Measurements from ENCODE around the gene TEX53.

DNA sequence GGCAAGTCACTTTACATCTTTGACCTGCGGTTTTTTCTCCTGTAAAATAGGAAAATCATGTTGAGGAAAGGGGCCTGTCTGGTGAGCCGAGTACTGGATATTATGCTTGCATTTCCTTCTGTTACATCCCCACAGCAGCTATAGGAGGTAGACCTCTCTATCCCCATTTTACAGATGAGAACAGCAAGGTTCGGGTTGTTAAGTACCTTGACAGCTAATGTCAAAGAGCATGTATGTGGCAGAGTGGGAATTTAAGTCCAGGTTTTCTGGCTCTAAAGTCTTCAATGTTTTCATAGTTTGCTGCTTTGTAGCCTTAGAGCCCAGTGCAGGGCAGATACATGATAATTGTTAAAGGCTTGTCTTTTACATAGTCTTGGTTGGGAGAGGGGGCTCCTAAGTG, 43.7 kb downstream of the TEX53 start:
- TF ChIP-seq ZNF274 (IDR thresholded peaks at IDR 0.05; ENCODE audit: borderline replicate concordance, extremely low read depth, low read length) (no peak), SIN3A (conservative IDR thresholded peaks at IDR 0.05 in 1 of 2, IDR thresholded peaks at IDR 0.05 in 1 of 2; ENCODE audit: low read depth in 1 of 2, low read length in 2 of 2) (no peak), POLR2A (IDR thresholded peaks at IDR 0.05; ENCODE audit: control extremely low read depth in 1 of 2, low read depth in 2 of 2, low read length in 2 of 2) (no peak), EP300 (IDR thresholded peaks at IDR 0.05; ENCODE audit: borderline replicate concordance in 1 of 2, low read depth in 2 of 2, low read length in 2 of 2) (no peak)
- TF ChIP-seq, protein P1, sequence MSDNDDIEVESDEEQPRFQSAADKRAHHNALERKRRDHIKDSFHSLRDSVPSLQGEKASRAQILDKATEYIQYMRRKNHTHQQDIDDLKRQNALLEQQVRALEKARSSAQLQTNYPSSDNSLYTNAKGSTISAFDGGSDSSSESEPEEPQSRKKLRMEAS (IDR thresholded peaks at IDR 0.05), result no peak
- TF ChIP-seq, protein P2, sequence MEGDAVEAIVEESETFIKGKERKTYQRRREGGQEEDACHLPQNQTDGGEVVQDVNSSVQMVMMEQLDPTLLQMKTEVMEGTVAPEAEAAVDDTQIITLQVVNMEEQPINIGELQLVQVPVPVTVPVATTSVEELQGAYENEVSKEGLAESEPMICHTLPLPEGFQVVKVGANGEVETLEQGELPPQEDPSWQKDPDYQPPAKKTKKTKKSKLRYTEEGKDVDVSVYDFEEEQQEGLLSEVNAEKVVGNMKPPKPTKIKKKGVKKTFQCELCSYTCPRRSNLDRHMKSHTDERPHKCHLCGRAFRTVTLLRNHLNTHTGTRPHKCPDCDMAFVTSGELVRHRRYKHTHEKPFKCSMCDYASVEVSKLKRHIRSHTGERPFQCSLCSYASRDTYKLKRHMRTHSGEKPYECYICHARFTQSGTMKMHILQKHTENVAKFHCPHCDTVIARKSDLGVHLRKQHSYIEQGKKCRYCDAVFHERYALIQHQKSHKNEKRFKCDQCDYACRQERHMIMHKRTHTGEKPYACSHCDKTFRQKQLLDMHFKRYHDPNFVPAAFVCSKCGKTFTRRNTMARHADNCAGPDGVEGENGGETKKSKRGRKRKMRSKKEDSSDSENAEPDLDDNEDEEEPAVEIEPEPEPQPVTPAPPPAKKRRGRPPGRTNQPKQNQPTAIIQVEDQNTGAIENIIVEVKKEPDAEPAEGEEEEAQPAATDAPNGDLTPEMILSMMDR (IDR thresholded peaks at IDR 0.05; ENCODE audit: control extremely low read depth in 1 of 3, insufficient read depth in 1 of 3, low read depth in 1 of 3, low read length in 3 of 3), result no peak

Measured in H1 (cell line).